Effector memory CD4-positive, alpha-beta T cell (primary cell): ENCODE data around the gene NYNRIN.

Experiments
- DNase-seq, 3 donors: peaks; one replicate each; pipeline ENCODE4 v3.0.0-alpha.2; 2020
- H3K27ac ChIP-seq: 2 replicates; pipeline ENCODE4 v1.7.0; 2013; ENCODE audit warnings: mild to moderate bottlenecking, low read length, moderate library complexity; ENCODE audit not compliant: insufficient read depth, poor library complexity, severe bottlenecking
- H3K27me3 ChIP-seq: replicated peaks from 2 replicates; pipeline ENCODE4 v1.7.0; 2013; ENCODE audit warnings: mild to moderate bottlenecking, low read length; ENCODE audit not compliant: insufficient read depth, control insufficient read depth, poor library complexity, severe bottlenecking
- H3K36me3 ChIP-seq: 2 replicates; pipeline ENCODE4 v1.7.0; 2013; ENCODE audit warnings: mild to moderate bottlenecking, low read length, moderate library complexity; ENCODE audit not compliant: control insufficient read depth, insufficient read depth
- H3K4me1 ChIP-seq: 2 replicates; pipeline ENCODE4 v1.7.0; 2013; ENCODE audit warnings: low read length, mild to moderate bottlenecking; ENCODE audit not compliant: control insufficient read depth, insufficient read depth, poor library complexity, severe bottlenecking
- H3K4me3 ChIP-seq: 2 replicates; pipeline ENCODE4 v1.7.0; 2013; ENCODE audit warnings: low read length, low read depth, mild to moderate bottlenecking; ENCODE audit not compliant: insufficient read depth, poor library complexity, severe bottlenecking
- H3K9me3 ChIP-seq: 2 replicates; pipeline ENCODE4 v1.7.0; 2013; ENCODE audit warnings: mild to moderate bottlenecking, low read length, moderate library complexity; ENCODE audit not compliant: control insufficient read depth

The NYNRIN gene

DNA sequence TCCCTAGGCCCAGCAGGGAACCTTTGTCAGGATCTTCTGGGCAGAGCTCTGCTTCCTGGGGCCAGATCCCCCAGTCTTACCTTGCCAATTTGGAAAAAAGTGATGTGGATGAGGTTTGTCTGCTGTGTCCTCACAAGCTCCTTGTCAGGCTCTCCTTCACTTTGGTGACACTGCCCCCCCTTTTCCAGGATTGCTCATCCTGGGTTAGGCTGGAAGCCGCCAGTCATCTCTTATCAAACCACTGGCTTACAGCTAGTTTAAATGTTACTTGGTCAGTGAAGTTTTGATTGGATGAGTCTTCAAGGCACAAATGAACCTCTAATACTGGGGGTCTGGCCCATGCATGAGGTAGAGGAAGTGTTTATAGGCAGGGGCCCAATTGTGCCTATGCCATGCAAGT is 15.3 kb downstream of the NYNRIN start:
- Histone ChIP-seq H3K27ac (no peak overlapping the region), H3K9me3 (no peaks in the 10 kb centered on the region), H3K4me1 (no peaks in the 10 kb centered on the region), H3K4me3 (no peak overlapping the region), H3K36me3 (no peaks in the 10 kb centered on the region), H3K27me3 (no peaks in the 10 kb centered on the region)
- no peak for DNase-seq

DNA sequence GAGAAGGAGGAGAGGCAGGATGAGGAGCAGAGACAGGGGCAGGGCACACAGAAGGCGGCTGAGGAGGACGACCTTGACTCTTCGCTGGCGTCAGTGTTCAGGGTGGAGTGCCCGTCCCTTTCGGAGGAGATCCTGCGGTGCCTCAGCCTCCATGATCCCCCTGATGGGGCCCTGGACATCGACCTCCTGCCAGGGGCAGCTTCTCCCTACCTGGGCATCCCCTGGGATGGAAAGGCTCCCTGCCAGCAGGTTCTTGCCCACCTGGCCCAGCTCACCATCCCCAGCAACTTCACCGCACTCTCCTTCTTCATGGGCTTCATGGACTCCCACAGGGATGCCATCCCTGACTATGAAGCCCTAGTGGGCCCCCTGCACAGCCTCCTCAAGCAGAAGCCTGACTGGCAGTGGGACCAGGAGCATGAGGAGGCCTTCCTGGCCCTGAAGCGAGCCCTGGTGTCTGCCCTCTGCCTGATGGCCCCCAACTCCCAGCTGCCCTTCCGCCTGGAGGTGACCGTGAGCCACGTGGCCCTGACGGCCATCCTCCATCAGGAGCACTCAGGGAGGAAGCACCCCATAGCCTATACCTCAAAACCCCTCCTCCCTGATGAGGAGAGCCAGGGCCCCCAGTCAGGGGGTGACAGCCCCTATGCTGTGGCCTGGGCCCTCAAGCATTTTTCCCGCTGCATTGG is 16.1 kb downstream of the NYNRIN start:
- H3K27me3 ChIP-seq = no peaks in the 10 kb centered on the region
- no peaks in the 10 kb centered on the region for H3K4me1 ChIP-seq
- no peak for DNase-seq
- no peak overlapping the region for H3K4me3 ChIP-seq
- H3K9me3 ChIP-seq = no peaks in the 10 kb centered on the region
- H3K36me3 ChIP-seq = no peaks in the 10 kb centered on the region
- H3K27ac ChIP-seq = no peak overlapping the region

DNA sequence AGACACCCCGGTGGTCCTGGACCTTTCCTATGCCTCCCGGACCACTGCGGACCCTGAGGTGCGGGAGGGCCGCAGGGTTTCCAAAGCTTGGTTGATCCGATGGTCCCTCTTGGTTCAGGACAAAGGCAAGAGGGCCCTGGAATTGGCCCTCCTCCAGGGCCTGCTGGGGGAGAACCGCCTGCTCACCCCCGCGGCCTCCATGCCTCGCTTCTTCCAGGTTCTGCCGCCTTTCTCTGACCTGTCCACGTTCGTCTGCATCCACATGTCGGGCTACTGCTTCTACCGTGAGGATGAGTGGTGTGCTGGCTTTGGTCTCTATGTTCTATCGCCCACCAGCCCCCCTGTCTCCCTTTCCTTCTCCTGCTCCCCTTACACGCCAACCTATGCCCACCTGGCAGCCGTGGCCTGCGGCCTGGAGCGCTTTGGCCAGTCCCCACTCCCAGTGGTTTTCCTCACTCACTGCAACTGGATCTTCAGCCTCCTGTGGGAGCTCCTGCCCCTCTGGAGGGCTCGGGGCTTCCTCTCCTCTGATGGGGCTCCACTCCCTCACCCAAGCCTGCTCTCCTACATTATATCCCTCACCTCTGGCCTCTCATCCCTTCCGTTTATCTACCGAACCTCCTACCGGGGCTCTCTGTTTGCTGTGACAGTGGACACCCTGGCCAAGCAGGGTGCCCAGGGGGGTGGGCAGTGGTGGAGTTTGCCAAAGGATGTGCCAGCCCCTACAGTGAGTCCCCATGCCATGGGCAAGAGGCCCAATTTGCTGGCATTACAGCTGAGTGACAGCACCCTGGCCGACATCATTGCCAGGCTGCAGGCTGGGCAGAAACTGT is 16.8 kb downstream of the NYNRIN start:
- DNase-seq = no peak
- Histone ChIP-seq H3K9me3 (no peaks in the 10 kb centered on the region), H3K4me3 (no peak overlapping the region), H3K36me3 (no peaks in the 10 kb centered on the region), H3K27me3 (no peaks in the 10 kb centered on the region), H3K27ac (no peak overlapping the region), H3K4me1 (no peaks in the 10 kb centered on the region)

DNA sequence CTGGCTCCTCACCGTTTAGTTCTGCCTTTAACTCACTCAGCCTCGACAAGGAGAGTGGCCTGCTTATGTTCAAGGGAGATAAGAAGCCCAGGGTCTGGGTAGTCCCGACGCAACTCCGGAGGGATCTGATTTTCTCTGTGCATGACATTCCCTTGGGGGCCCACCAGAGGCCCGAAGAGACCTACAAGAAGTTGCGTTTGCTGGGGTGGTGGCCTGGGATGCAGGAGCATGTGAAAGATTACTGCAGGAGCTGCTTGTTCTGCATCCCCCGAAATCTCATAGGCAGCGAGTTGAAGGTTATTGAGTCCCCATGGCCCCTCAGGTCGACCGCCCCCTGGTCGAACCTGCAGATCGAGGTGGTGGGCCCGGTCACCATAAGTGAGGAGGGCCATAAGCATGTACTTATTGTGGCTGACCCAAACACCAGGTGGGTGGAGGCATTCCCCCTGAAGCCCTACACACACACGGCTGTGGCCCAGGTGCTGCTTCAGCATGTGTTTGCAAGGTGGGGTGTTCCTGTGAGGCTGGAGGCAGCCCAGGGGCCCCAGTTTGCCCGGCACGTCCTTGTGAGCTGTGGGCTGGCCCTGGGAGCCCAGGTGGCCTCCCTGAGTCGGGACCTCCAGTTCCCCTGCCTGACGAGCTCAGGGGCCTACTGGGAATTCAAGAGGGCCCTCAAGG is 17.6 kb downstream of the NYNRIN start:
- no peak overlapping the region for H3K27ac ChIP-seq
- no peaks in the 10 kb centered on the region for H3K9me3 ChIP-seq
- no peak overlapping the region for H3K4me3 ChIP-seq
- H3K27me3 ChIP-seq = no peaks in the 10 kb centered on the region
- DNase-seq = no peak
- H3K36me3 ChIP-seq = no peaks in the 10 kb centered on the region
- no peaks in the 10 kb centered on the region for H3K4me1 ChIP-seq

DNA sequence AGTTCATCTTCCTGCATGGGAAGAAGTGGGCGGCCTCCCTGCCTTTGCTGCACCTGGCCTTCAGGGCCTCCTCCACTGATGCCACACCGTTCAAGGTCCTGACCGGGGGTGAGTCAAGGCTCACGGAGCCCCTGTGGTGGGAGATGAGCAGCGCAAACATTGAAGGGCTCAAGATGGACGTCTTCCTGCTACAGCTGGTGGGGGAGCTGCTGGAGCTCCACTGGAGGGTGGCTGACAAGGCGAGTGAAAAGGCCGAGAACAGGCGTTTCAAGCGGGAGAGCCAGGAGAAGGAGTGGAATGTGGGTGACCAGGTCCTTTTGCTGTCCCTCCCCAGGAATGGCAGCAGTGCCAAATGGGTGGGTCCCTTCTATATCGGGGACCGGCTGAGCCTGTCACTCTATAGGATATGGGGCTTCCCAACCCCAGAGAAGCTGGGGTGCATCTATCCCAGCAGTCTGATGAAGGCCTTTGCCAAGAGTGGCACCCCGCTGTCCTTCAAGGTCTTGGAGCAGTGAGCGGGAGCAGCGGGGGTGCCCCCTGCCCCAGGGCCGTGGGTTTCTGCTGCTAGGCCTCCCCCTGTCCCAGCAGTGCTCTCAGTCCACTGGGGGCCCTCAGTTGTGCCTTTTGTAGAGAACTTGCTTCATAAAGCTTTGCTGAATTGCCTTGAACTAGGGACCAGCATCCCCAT is 18.3 kb downstream of the NYNRIN start:
- Histone ChIP-seq H3K27me3 (no peaks in the 10 kb centered on the region), H3K4me1 (peaks cover under 1% of the 10 kb centered on the region), H3K27ac (no peak overlapping the region), H3K4me3 (no peak overlapping the region), H3K9me3 (no peaks in the 10 kb centered on the region), H3K36me3 (no peaks in the 10 kb centered on the region)
- no peak for DNase-seq

DNA sequence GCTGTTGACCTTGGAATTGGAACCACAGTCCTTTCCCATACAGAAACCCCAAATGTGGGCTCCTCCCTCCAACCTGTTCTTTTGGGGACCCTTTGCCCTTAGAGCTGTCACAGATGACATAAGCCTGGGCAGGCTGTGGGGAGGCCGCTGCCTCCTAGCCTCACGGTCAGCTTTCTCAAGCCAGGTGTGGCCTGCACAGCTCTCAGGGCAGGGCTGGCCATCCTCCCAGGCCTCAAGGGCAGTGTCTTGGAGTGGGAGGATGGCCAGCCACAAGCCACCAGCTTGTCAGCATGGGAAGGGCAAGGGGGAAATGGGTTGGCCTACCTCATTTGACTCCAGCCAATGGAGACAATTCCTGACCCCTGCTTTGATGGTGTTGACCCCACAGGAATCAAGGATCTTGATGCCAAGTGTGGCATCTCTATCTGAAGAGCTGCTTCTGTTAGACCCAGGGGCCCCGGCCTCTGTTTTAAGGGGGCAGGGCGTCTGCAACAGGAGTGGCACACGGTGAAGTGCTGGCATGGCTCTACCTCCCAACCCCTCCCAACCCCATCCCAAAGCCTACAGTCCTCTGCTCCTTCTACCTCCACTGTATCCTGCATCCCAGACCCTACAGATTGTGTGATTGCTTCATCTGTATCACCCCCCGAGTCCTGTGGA is 19.2 kb downstream of the NYNRIN start:
- H3K4me1 ChIP-seq = peaks cover 9% of the 10 kb centered on the region
- DNase-seq = no peak
- H3K27me3 ChIP-seq = no peaks in the 10 kb centered on the region
- H3K27ac ChIP-seq = no peak overlapping the region
- H3K36me3 ChIP-seq = no peaks in the 10 kb centered on the region
- no peaks in the 10 kb centered on the region for H3K9me3 ChIP-seq
- H3K4me3 ChIP-seq = no peak overlapping the region

DNA sequence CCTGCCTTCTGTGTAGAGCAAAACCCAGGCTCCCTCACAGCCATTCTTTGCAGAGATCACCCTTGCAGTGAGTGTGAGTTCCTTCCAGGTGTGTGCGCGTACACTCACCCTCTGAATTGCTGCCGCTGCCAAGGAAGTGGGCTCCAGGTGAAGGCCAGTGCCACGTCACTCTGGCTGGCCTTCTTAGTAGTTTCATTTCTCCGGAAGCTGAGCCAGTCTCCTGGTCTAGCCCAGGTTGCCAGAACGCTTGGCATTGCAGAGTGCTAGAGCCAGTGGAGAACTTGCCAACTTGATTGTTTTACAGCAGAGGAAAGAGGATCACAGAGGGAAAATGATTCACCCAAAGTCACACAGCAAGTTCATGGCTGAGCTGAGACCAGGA is 19.7 kb downstream of the NYNRIN start:
- no peak overlapping the region for H3K4me3 ChIP-seq
- H3K27me3 ChIP-seq = no peaks in the 10 kb centered on the region
- no peak overlapping the region for H3K27ac ChIP-seq
- H3K4me1 ChIP-seq = peaks cover 13% of the 10 kb centered on the region
- no peaks in the 10 kb centered on the region for H3K9me3 ChIP-seq
- no peak for DNase-seq
- no peaks in the 10 kb centered on the region for H3K36me3 ChIP-seq

DNA sequence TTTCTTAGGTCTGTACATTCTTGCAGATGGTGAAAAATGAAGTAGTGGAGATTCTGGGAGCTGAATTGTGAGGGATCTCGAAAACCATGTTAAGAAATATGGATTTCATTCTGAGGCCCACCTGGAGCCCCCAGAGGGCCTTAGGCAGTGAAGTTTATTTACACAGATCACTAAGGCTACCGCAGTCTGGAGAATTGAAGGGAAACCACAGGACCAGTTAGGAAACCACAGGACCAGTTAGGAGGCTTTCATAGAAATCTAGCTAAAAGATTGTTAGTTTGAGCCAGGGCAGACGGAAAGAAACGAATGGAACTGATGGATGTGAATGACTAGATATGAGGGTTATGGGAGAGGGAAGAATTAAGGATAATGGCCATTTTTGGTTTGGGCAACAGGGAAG is 23.5 kb downstream of the NYNRIN start:
- DNase-seq = no peak
- H3K4me1 ChIP-seq = peaks cover 30% of the 10 kb centered on the region
- H3K4me3 ChIP-seq = no peak overlapping the region
- H3K27ac ChIP-seq = no peak overlapping the region
- no peaks in the 10 kb centered on the region for H3K27me3 ChIP-seq
- H3K9me3 ChIP-seq = no peaks in the 10 kb centered on the region
- no peaks in the 10 kb centered on the region for H3K36me3 ChIP-seq

DNA sequence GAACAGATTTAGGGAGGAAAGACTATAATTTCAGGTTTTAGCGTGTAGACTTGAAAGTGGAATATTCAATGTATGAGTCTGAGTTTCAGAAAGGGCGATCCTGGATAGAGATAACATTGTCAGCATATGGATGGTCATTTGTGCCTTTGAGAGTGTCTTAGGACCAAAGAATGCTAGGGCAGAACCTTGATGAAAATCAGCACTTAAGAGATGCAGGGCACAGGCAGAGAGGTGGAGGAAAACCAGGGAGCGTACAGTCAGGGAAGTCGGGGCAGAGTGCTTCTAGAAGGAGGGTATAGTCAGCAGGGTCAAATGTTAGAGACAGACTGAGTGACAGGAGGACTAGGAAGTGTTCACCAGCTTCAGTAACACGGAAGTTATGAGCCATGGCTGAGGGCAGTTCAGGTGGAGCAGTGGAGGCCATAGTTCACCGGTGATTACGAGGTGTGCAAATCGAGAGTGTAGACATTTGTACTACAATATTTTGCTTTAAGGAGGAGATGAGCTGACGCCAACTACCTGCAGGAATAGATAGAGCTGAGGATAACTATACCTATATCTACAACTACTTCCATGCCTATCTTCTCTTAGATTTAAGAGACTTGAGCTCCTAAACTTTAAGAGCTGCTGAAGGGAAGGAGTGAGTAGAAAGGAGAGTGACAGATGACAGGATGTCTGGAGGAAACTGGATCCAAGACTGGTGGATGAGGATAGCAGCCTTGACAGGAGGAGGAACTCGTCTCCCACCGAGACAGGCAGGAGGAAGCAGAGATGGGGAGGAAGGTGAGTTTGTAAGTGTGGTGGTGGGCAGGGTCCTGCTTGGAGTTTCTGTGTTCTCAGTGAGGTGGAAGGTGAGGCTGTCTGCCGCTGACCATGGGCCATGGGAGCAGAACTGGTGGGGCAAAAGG is 24.1 kb downstream of the NYNRIN start:
- no peak for DNase-seq
- Histone ChIP-seq H3K4me3 (no peak overlapping the region), H3K27me3 (no peaks in the 10 kb centered on the region), H3K9me3 (no peaks in the 10 kb centered on the region), H3K4me1 (peaks cover 35% of the 10 kb centered on the region), H3K36me3 (no peaks in the 10 kb centered on the region), H3K27ac (no peak overlapping the region)
